T-helper 1 cell treated with Interleukin-12 subunit alpha and Interleukin-12 subunit beta and Interleukin-4 antibody, amounts not matched to agents 30 ng/mL and 1 ng/mL, for 36 hours (primary cell): ENCODE results near the gene COL27A1. TPM values are rescaled to one million over a fixed set of nuclear protein-coding genes. Genes with fewer than 3 reads are reported as not detected.

Experiments used
- intact Hi-C: fragments of 100-400 bp; cut with micrococcal nuclease; formaldehyde crosslinking; loops from one replicate; pipeline ENCODE4 v1.15.1; 2024
- total RNA-seq: library from RNA; stranded (reverse); gene quantifications from 2 replicates; pipeline ENCODE4 v1.2.3, GENCODE V29; 2022

Gene COL27A1
- total RNA-seq, 1 donor from 2014 or later = 1.2 TPM

- intact Hi-C loops = no loop called here
Measured at GRCh38 chr9:114263853-114264510, 108.6 kb downstream of the COL27A1 start.

- intact Hi-C loops = no loop called here
Measured at GRCh38 chr9:114264806-114265550, 109.6 kb downstream of the COL27A1 start.

GRCh38 chr9:114266969-114267368 lies 111.6 kb downstream of the COL27A1 start:
- intact Hi-C loops = no loop called here

- intact Hi-C loops = no loop called here
Measured at GRCh38 chr9:114269023-114269422, 113.7 kb downstream of the COL27A1 start.

DNA sequence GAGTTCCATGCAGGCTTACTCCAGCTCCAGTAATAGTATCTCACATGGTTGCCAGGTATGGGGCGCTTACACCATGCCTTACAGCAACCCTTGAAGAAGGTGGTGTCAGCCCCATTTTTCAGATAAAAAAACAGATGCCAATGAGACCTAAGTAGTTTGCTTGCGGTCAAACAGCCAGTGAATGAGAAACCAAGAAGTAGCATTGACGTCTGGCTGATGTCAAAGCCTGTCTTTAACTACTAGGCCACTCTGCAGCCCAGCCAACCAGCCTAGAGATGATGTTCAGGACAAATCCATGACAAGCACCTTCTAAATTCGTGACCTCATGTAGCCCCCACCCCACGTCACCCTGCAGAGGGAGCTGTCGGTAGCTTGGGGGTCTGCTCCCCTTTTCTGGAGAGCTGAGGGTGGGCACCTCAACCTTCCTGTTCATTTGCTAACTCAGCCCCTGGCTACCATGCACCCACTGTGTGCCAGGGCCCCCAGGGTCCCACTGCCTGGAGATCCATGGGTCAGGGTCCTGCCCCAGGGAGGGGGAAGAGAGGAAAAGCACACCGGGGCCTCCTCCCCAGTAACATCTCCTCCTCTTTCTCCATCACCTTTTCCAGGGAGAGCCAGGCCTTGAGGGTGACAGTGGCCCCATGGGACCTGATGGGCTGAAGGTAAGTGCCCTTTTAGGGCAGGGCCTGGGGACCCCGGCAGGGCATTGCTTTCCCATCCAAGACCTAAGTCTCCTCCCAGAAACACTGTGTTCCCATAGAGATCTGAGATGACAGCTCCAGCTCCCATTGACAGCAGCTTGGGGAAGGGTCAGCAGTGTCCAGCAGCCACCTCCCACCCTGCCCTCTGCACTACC lies 115.0 kb downstream of the COL27A1 start:
- intact Hi-C loops = no loop called here

DNA sequence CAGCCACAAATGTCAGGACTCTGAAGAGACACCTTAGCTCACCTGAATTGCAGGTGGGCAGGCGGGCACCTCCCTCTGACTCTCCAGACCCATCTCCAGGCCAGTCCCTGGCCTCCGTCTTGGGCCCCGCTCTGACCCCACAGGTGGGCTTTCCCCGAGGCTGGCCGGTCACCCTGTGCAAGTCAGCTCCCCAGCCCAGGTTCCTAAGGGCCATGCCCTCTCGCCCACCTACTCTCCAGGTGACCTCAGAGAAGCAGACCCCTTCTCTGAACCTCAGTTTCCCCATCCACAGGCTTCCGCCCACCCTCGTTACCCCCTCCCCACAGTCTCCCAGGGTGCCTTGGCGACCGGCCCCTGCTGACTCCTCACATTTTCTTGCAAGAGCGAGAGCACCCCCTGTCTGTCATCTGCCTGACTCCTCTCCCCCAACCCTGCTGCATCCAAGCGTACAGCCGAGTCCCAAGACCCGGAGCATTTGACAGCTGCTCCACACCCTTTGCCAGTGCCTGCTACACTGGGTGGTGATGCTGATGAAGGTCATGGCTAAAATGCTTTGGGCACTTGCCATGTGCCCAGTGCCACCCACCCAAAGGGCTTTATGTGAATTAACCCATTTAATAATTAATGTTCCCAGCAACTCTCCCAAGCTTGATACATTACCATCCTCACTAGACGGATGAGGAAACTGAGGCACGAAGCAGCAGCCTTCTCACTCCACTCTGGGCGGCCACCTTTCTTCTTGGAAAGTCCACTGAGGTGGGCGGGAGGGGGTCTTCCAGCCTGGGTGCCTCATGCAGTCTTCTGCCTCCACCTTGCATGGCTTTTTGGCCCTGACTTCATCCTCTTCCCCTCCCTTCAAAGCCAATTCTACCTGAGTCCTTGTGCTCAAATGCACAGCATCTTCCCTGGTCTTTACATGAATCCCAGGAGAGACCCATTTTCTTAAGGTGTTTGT lies 116.5 kb downstream of the COL27A1 start:
- intact Hi-C loops = no loop called here

- intact Hi-C loops = no loop called here
Measured at GRCh38 chr9:114272739-114273431, 117.5 kb downstream of the COL27A1 start.

GRCh38 chr9:114273461-114273881 lies 118.1 kb downstream of the COL27A1 start:
- intact Hi-C loops = no loop called here

GRCh38 chr9:114274217-114274616 lies 118.9 kb downstream of the COL27A1 start:
- intact Hi-C loops = no loop called here

DNA sequence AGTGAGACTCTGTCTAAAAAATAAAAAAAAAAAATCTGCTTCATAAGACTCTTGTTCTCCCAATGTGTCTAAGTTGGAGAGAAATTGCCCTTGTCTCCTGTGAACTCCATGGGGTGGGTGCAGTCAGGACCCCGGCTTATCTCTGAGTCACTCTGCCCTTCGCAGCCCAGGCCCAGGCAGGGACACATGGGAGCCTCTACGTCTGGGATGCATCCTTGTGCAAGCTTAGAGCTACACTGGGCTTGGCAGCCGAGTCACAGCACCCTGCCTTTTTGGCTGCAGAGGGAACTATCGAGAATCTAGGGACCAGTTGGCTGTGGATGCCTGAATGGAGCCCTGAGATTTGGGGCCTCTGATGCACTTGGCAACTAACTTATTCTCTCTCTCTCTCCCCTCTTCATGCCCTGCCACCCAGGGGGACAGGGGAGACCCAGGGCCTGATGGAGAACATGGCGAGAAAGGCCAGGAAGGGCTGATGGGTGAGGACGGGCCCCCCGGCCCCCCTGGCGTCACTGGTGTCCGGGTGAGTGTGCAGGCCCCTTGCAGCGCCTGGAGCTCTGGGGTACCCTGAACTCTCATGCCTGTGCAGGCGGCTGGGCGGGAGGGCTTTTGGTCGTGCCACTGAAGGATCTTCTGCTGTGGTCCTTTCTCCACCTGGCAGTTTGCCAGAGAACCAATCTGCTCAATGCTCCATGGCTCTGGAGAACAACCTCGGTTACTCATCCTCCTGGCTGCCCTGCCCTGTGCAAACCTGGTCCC lies 120.1 kb downstream of the COL27A1 start:
- intact Hi-C loops = no loop called here

GRCh38 chr9:114276908-114277821 lies 121.8 kb downstream of the COL27A1 start:
- intact Hi-C loops = no loop called here

GRCh38 chr9:114278356-114278755 lies 123.0 kb downstream of the COL27A1 start:
- intact Hi-C loops = no loop called here

DNA sequence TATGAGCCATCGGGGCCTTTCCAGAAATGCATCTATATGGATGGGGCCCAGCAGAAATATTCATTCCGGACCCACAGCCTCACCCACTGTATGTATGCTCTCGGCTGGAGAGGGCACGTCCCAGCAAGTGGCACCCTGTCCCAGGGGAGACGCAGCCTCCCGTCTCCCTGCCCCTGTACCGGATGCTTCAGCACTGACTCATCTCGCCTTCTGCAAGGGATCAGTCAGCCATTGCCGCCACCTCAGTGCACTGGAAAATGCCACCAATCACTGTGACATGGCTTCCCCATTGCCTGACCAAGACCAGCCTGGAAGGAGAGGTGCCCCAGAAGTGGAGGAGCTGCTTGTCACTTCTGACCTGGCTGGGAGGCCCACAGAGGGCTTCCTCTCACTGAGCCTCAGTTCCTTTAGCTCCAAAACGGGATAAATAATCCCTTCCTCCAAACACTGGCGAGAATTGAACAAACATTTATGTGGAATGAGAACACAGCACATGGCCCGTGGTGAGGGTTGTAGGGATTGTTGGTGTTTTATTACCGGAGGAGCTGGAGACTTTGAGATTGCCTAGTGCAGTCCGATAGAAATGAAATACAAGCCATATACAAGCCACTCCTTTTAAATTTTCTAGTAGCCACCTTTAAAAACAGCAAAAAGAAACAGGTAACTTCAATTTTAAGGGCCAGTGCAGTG lies 123.7 kb downstream of the COL27A1 start:
- intact Hi-C loops = no loop called here

DNA sequence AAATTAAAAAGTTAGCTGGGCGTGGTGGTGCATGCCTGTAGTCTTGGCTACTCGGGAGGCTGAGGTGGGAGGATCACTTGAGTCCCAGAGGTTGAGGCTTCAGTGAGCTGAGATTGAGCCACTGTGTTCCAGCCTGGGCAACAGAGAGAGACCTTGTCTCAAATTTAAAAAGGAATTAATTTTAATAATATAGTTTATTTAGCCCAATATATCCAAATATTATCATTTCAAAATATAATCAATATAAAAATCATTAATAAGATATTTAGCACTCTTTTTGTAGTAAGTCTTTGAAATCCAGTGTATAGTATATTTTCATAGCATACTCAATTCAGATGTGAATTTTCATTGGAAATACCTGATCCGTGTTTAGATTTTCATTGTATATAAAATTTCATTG lies 124.4 kb downstream of the COL27A1 start:
- intact Hi-C loops = no loop called here

DNA sequence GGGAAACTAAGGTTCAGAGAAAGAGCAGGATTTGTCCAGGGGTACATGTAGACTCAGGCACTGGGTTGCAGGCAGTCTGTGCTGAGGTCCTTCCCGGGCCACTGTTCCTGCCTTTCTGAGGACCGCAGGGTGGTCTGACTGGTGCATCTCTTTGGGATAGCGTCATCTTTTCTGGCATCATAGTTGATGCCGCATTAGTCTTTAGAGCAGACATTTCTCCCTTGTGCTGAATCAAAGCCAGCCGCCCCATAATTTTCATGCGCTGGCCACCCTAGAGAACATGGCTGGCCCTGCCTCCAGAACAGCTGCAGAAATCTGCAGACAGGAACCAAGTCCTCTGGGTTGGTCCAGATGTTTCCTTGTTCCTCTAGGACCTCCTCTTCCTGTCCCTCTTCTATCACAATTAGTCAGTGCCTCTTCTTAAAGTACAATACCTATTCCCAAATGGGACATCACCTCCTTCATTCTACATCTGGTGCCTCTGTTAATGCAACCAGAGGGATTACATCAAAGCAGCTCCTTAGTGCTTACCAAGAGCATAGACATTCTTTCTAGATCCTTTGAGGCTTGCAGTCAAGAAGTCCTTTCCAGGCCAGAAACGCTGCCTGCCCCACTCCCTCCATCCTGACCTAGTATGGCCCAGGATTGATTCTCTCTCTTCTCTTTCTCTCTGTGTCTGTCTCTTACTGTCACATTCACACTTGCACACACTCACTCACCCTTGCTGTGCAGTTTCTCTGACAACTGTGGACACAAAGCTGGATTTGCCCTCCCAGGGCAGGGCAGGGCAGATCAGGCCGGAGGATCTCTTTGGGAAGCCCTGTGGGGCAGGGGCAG lies 125.5 kb downstream of the COL27A1 start:
- intact Hi-C loops = no loop called here

DNA sequence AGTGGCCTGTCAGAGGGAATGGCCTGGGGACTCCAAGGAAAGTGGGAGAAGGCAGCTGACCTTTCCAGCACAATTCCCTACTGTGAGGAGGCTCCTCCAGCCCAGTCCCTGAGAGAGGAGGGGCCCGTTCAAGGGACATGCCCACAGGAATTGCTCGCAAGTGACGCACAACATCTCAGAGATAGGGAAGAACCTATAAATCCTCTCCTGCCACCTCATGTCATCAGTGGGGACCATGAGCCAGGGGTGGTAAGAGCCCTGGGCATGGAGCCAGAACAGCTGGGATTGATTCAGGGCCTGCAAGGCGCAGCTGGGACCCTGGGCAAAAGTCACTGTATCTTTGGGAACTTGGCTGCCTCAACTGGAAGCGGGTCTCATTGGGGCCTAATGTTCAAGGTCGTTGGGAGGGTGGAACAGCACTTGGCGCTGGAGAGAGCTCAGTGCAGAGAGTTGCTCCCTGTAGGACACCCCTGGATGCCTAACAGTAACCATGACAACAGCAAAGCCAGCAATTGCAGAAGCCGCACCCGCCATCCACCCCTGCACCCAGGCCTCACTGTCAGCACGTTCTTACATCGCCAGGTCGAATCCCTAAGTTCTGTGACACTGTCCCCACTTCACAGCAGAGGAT lies 126.3 kb downstream of the COL27A1 start:
- intact Hi-C loops = no loop called here

DNA sequence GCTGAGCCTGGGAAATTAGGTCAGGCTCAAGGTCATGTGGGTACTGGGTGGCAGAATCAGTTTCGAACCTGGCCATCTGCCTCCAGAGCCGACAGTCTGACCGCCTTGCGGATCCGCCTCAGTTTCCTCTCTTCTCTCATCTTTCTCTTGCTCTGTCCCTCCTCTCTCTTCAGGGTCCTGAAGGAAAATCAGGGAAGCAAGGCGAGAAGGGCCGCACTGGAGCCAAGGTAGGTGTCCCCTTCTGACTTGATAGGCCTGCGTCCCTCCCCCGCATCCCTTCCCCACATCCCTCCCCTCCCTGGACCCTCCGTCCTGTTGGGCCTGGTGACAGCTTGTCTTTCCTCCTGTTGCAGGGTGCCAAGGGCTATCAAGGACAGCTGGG lies 126.8 kb downstream of the COL27A1 start:
- intact Hi-C loops = no loop called here
